Measurements from ENCODE around the gene ZBTB34.

DNA sequence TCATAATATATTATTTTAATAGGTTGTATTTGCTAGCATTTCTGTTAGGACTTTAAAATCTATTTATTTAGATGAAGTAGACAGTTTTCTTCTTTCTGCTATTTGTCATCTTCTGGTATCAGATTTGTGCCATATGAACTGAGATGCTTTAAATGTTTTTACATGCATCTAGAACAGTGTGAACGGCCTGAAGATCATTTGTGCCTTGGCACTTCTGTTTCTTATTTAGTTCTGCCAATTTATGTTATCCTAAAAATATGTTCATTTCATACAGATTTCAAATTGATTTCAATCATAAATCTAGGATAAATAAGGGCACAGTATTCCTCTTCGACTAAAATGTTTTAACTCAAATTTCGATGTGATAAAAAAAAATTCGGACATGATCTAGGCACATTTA is 16.1 kb downstream of the ZBTB34 start:
- TF ChIP-seq, protein P1, sequence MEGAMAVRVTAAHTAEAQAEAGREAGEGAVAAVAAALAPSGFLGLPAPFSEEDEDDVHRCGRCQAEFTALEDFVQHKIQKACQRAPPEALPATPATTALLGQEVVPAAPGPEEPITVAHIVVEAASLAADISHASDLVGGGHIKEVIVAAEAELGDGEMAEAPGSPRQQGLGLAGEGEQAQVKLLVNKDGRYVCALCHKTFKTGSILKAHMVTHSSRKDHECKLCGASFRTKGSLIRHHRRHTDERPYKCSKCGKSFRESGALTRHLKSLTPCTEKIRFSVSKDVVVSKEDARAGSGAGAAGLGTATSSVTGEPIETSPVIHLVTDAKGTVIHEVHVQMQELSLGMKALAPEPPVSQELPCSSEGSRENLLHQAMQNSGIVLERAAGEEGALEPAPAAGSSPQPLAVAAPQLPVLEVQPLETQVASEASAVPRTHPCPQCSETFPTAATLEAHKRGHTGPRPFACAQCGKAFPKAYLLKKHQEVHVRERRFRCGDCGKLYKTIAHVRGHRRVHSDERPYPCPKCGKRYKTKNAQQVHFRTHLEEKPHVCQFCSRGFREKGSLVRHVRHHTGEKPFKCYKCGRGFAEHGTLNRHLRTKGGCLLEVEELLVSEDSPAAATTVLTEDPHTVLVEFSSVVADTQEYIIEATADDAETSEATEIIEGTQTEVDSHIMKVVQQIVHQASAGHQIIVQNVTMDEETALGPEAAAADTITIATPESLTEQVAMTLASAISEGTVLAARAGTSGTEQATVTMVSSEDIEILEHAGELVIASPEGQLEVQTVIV (CRISPR knock-in tag; IDR thresholded peaks at IDR 0.05; ENCODE audit: borderline replicate concordance) = no peak
- TF ChIP-seq ZNF239 (CRISPR knock-in tag; IDR thresholded peaks at IDR 0.05) (no peak), POLR2A (conservative IDR thresholded peaks at IDR 0.05) (no peak), KAT8 (IDR thresholded peaks at IDR 0.05; ENCODE audit: low read depth) (no peak), EZH2 (IDR thresholded peaks at IDR 0.05; ENCODE audit: borderline replicate concordance, low read depth, low read length) (no peak), TRIM28 (IDR thresholded peaks at IDR 0.05) (no peak), SREBF2 (CRISPR knock-in tag; IDR thresholded peaks at IDR 0.05) (no peak), CBFA2T3 (IDR thresholded peaks at IDR 0.05) (no peak), EGR1 (conservative IDR thresholded peaks at IDR 0.05) (no peak), ZNF699 (CRISPR knock-in tag; IDR thresholded peaks at IDR 0.05; ENCODE audit: insufficient replicate concordance) (no peak)

All from K562 (cell line).